ENCODE measurements around the gene MDM4.
"Not testable (repeated sequence)": the region's sequence is repeated elsewhere in the genome, so short reads cannot be mapped to it uniquely, and the experiment has no call there.

MDM4 gene

DNA sequence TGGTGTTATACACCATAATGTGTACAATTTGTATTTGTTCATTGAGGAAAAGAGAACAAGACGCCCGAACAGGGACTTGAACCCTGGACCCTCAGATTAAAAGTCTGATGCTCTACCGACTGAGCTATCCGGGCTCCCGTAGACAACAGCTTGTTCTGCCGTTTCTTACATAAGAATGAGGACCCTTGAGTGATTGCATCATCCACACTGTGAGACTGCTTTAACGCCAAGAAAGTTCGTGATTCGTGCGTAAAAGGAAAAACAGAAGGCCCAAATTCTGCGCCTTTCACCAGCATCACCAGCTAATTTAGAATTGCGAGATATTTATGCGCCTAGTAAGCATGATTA is 9.3 kb upstream of the MDM4 start:
- TF ChIP-seq, protein P1, sequence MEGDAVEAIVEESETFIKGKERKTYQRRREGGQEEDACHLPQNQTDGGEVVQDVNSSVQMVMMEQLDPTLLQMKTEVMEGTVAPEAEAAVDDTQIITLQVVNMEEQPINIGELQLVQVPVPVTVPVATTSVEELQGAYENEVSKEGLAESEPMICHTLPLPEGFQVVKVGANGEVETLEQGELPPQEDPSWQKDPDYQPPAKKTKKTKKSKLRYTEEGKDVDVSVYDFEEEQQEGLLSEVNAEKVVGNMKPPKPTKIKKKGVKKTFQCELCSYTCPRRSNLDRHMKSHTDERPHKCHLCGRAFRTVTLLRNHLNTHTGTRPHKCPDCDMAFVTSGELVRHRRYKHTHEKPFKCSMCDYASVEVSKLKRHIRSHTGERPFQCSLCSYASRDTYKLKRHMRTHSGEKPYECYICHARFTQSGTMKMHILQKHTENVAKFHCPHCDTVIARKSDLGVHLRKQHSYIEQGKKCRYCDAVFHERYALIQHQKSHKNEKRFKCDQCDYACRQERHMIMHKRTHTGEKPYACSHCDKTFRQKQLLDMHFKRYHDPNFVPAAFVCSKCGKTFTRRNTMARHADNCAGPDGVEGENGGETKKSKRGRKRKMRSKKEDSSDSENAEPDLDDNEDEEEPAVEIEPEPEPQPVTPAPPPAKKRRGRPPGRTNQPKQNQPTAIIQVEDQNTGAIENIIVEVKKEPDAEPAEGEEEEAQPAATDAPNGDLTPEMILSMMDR (conservative IDR thresholded peaks at IDR 0.05; ENCODE audit: control insufficient read depth, insufficient read depth, low read depth, low read length): no peak
- DNase-seq (ENCODE audit: low read depth): peak; percentile 92

DNA sequence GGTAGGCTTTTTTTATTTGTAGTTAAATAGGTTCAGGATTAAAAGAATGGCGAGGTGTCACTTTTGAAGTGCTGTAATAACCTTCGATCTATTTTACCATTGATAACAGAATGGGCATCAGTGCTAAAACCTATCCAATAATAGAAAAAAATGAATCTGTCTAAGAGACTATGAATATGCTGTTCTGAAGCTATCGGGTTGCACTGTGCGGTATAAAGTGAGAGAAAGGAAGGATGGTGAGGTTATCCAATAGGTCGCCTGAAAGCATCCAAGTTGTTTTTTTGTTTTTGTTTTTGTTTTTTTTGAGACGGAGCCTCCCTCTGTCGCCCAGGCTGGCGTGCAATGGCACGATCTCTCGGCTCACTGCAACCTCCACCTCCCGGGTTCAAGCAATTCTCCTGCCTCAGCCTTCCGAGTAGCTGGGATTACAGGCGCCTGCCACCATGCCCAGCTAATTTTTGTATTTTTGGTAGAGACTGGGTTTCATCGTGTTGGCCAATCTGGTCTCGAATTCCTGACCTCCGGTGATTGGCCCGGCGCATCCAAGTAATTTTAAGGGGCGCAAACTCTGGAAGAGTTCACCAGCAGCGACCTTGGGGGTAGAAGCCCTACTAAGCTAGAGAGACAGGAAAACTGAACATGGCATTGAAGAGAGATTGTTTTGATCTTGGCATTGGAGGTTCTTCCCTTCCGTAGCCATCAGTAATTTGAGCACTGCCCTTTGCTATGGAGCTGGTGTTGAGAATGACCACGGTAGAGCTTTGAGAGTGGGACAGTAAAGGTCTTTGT is 8.7 kb upstream of the MDM4 start:
- DNase-seq (ENCODE audit: low read depth): peak; percentile 74
- TF ChIP-seq, protein P1 (conservative IDR thresholded peaks at IDR 0.05; ENCODE audit: control insufficient read depth, insufficient read depth, low read depth, low read length): no peak

More for the DNA sequence above, 9.3 kb upstream of the MDM4 start:
- peak overlapping the region; percentile 82 for H3K4me3 ChIP-seq (ENCODE audit: control insufficient read depth, low read depth, low read length)

GRCh38 chr1:204509186-204509635 is 7.0 kb upstream of the MDM4 start:
- TF ChIP-seq, protein P1 (conservative IDR thresholded peaks at IDR 0.05; ENCODE audit: control insufficient read depth, insufficient read depth, low read depth, low read length): no peak
- DNase-seq (ENCODE audit: low read depth): no peak
- no peak overlapping the region for H3K4me3 ChIP-seq (ENCODE audit: control insufficient read depth, low read depth, low read length)

More for the DNA sequence above, 8.7 kb upstream of the MDM4 start:
- peak overlapping the region; percentile 82 for H3K4me3 ChIP-seq (ENCODE audit: control insufficient read depth, low read depth, low read length)

DNA sequence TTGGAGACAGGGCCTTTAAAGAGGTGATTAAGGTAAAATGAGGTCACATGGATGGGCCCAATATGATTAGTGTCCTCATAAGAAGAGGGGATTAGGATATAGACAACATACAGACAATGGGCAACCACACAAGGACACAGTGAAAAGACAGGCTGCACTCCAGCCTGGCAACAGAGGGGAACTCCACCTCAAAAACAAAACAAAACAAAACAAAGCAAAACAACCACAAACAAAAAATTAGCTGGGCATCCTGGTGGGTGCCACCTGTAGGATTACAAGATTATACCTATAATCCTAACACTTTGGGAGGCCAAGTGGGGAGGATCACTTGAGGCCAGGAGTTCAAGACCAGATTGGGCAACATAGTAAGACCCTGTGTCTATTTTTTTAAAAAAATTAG is 4.8 kb upstream of the MDM4 start:
- TF ChIP-seq, protein P1 (conservative IDR thresholded peaks at IDR 0.05; ENCODE audit: control insufficient read depth, insufficient read depth, low read depth, low read length): no peak
- no peak overlapping the region for H3K4me3 ChIP-seq (ENCODE audit: control insufficient read depth, low read depth, low read length)
- DNase-seq (ENCODE audit: low read depth): no peak

- DNase-seq (ENCODE audit: low read depth): no peak
- TF ChIP-seq, protein P1 (conservative IDR thresholded peaks at IDR 0.05; ENCODE audit: control insufficient read depth, insufficient read depth, low read depth, low read length): no peak
- H3K4me3 ChIP-seq (ENCODE audit: control insufficient read depth, low read depth, low read length): no peak overlapping the region
These were observed 3.0 kb upstream of the MDM4 start for GRCh38 chr1:204513117-204513716.

DNA sequence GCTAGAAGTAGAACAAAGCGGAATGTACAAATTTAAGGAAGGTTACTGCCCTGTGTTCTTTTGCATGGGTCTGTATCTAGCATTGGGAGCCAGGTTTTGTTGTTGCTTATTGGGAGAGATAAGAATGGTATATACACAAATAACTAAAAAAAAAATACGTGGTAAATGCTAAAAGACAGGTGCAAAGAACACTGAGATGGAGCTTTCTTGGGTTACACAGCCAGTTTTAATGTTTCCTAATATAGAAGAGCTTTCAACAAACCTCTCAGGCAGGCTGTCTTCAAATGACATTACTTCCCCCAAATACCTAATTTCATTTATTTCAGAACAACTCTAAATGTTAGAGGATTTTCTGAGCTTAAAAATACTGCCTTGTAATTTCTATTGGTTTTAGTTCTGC is 1.4 kb upstream of the MDM4 start:
- no peak for DNase-seq (ENCODE audit: low read depth)
- no peak overlapping the region for H3K4me3 ChIP-seq (ENCODE audit: control insufficient read depth, low read depth, low read length)
- TF ChIP-seq, protein P1 (conservative IDR thresholded peaks at IDR 0.05; ENCODE audit: control insufficient read depth, insufficient read depth, low read depth, low read length): no peak

- H3K4me3 ChIP-seq (ENCODE audit: control insufficient read depth, low read depth, low read length): peak overlapping the region; percentile 83
- DNase-seq (ENCODE audit: low read depth): not testable (repeated sequence)
These were observed 1.2 kb downstream of the MDM4 start for GRCh38 chr1:204517382-204517781.

Measured in fibroblast of mammary gland (primary cell).